H9 (cell line): ENCODE data around the gene ANKRD55. TPM values are rescaled to one million over a fixed set of nuclear protein-coding genes. Genes with fewer than 3 reads are reported as not detected.

ENCODE experiments used
- DNase-seq: peaks from one replicate; pipeline ENCODE4 v3.0.0-alpha.2; 2017
- H2AFZ ChIP-seq: one replicate; pipeline ENCODE4 v1.6.1; 2013; ENCODE audit warnings: mild to moderate bottlenecking, low read length, control low read depth, moderate library complexity
- H2AK5ac ChIP-seq: 2 replicates; pipeline ENCODE4 v1.6.1; 2013; ENCODE audit warnings: low read length, control low read depth, mixed read lengths; ENCODE audit not compliant: insufficient read length
- H2BK120ac ChIP-seq: one replicate; pipeline ENCODE4 v1.6.1; 2013; ENCODE audit warnings: low read depth, mild to moderate bottlenecking, low read length, control low read depth, inconsistent platforms; ENCODE audit not compliant: poor library complexity, severe bottlenecking
- H2BK12ac ChIP-seq: 2 replicates; pipeline ENCODE4 v1.6.1; 2013; ENCODE audit warnings: low read length, control low read depth, mixed read lengths, low read depth; ENCODE audit not compliant: insufficient read length
- H2BK15ac ChIP-seq: 2 replicates; pipeline ENCODE4 v1.6.1; 2013; ENCODE audit warnings: low read depth, low read length, control low read depth
- H2BK20ac ChIP-seq: one replicate; pipeline ENCODE4 v1.6.1; 2013; ENCODE audit warnings: low read depth, mild to moderate bottlenecking, low read length, control low read depth, inconsistent platforms; ENCODE audit not compliant: poor library complexity, severe bottlenecking
- H2BK5ac ChIP-seq: 2 replicates; pipeline ENCODE4 v1.6.1; 2013; ENCODE audit warnings: low read length, control low read depth, mixed read lengths; ENCODE audit not compliant: insufficient read length
- H3K14ac ChIP-seq: 2 replicates; pipeline ENCODE4 v1.6.1; 2013; ENCODE audit warnings: low read length, control low read depth; ENCODE audit not compliant: insufficient read depth
- H3K18ac ChIP-seq: 2 replicates; pipeline ENCODE4 v1.6.1; 2013; ENCODE audit warnings: low read depth, mild to moderate bottlenecking, mixed read lengths, low read length, control low read depth; ENCODE audit not compliant: insufficient read length
- H3K23ac ChIP-seq: 2 replicates; pipeline ENCODE4 v1.6.1; 2013; ENCODE audit warnings: low read length, control low read depth, mixed read lengths, low read depth; ENCODE audit not compliant: insufficient read length
- H3K23me2 ChIP-seq: 2 replicates; pipeline ENCODE4 v1.6.1; 2013; ENCODE audit warnings: low read depth, mild to moderate bottlenecking, mixed read lengths, low read length, control low read depth; ENCODE audit not compliant: insufficient read length, poor library complexity, severe bottlenecking
- H3K27ac ChIP-seq: 2 replicates; pipeline ENCODE4 v1.5.1; 2013; ENCODE audit warnings: low read length, control low read depth, mixed read lengths, low read depth; ENCODE audit not compliant: insufficient read length
- H3K27me3 ChIP-seq: 2 replicates; pipeline ENCODE4 v1.6.1; 2013; ENCODE audit warnings: low read length, control low read depth, inconsistent platforms; ENCODE audit not compliant: insufficient read depth
- H3K4ac ChIP-seq: 2 replicates; pipeline ENCODE4 v1.6.1; 2013; ENCODE audit warnings: low read depth, mild to moderate bottlenecking, control low read depth, inconsistent platforms, low read length, moderate library complexity
- H3K4me1 ChIP-seq: 2 replicates; pipeline ENCODE4 v1.6.1; 2013; ENCODE audit warnings: low read length, control low read depth, inconsistent platforms; ENCODE audit not compliant: insufficient read depth
- H3K4me2 ChIP-seq: 2 replicates; pipeline ENCODE4 v1.6.1; 2013; ENCODE audit warnings: low read length, control low read depth, mixed read lengths; ENCODE audit not compliant: insufficient read length, insufficient read depth
- H3K56ac ChIP-seq: 2 replicates; pipeline ENCODE4 v1.6.1; 2013; ENCODE audit warnings: low read depth, mild to moderate bottlenecking, mixed read lengths, low read length, control low read depth; ENCODE audit not compliant: insufficient read length
- H3K79me1 ChIP-seq: 2 replicates; pipeline ENCODE4 v1.6.1; 2013; ENCODE audit warnings: low read depth, mild to moderate bottlenecking, moderate library complexity, low read length, control low read depth, inconsistent platforms; ENCODE audit not compliant: insufficient read depth, poor library complexity, severe bottlenecking
- H3K79me2 ChIP-seq: 2 replicates; pipeline ENCODE4 v1.6.1; 2013; ENCODE audit warnings: low read length, control low read depth, inconsistent platforms; ENCODE audit not compliant: insufficient read depth
- H3K9ac ChIP-seq: 2 replicates; pipeline ENCODE4 v1.6.1; 2013; ENCODE audit warnings: low read length, control low read depth, mixed read lengths; ENCODE audit not compliant: insufficient read length; ENCODE audit errors: extremely low read depth
- H3K9me3 ChIP-seq: one replicate; pipeline ENCODE4 v1.6.1; 2013; ENCODE audit warnings: low read depth, low read length, inconsistent platforms; ENCODE audit not compliant: control insufficient read depth
- H3T11ph ChIP-seq: one replicate; pipeline ENCODE4 v1.6.1; 2013; ENCODE audit warnings: mild to moderate bottlenecking, low read length, control low read depth, inconsistent platforms
- H4K20me1 ChIP-seq: one replicate; pipeline ENCODE4 v1.6.1; 2013; ENCODE audit not compliant: control insufficient read depth, insufficient read length, insufficient read depth
- H4K5ac ChIP-seq: 2 replicates; pipeline ENCODE4 v1.6.1; 2013; ENCODE audit warnings: low read depth, mild to moderate bottlenecking, mixed read lengths, low read length, control low read depth; ENCODE audit not compliant: insufficient read length
- H4K8ac ChIP-seq: replicated peaks from 2 replicates; pipeline ENCODE4 v1.6.1; 2013; ENCODE audit warnings: low read length, control low read depth, mixed read lengths, low read depth; ENCODE audit not compliant: insufficient read length
- H4K91ac ChIP-seq: 2 replicates; pipeline ENCODE4 v1.6.1; 2013; ENCODE audit warnings: low read depth, mild to moderate bottlenecking, moderate library complexity, mixed read lengths, low read length, control low read depth; ENCODE audit not compliant: insufficient read length
- H3K27ac Mint-ChIP-seq, 3 experiments: 2 replicates in 2 of 3; 3 replicates in 1 of 3; pipeline ENCODE4 v1.8.0; 2020 to 2021; ENCODE audit warnings: mixed read lengths in 3 of 3, mild to moderate bottlenecking in 1 of 3, moderate library complexity in 1 of 3
- H3K27me3 Mint-ChIP-seq: 2 replicates; pipeline ENCODE4 v1.8.0; 2021; ENCODE audit warnings: low read depth, mild to moderate bottlenecking, moderate library complexity, mixed read lengths
- H3K36me3 Mint-ChIP-seq, 3 experiments: 2 replicates in 2 of 3; 3 replicates in 1 of 3; pipeline ENCODE4 v1.8.0; 2020 to 2021; ENCODE audit warnings: low read depth in 3 of 3, mixed read lengths in 3 of 3; ENCODE audit not compliant: insufficient read depth in 1 of 3
- H3K4me1 Mint-ChIP-seq, 2 experiments: 2 replicates each; pipeline ENCODE4 v1.8.0; 2020; ENCODE audit warnings: mixed read lengths in 2 of 2
- H3K4me3 Mint-ChIP-seq, 2 experiments: 2 replicates in 1 of 2; 3 replicates in 1 of 2; pipeline ENCODE4 v1.8.0; 2020 to 2021; ENCODE audit warnings: mild to moderate bottlenecking in 2 of 2, mixed read lengths in 2 of 2, moderate library complexity in 1 of 2
- H3K9me3 Mint-ChIP-seq, 2 experiments: 2 replicates in 1 of 2; 3 replicates in 1 of 2; pipeline ENCODE4 v1.8.0; 2020; ENCODE audit warnings: mild to moderate bottlenecking in 2 of 2, mixed read lengths in 2 of 2, moderate library complexity in 1 of 2
- WGBS: extraction: QIAGEN DNeasy Blood & Tissue Kit; methylation state at CpG from one replicate; pipeline ENCODE4 v1.1.7; 2013; ENCODE audit warnings: missing lambda C conversion rate, low lambda C conversion rate, mixed read lengths; ENCODE audit not compliant: insufficient read length; ENCODE audit errors: extremely low coverage; 5-methylcytosine and 5-hydroxymethylcytosine counted together
- total RNA-seq: library from RNA; stranded (reverse); gene quantifications from 2 replicates; pipeline ENCODE4 v1.2.1, GENCODE V29; 2021
- TF ChIP-seq, protein P1 (sequence below): fragments of 200-600 bp; sonication (generic); conservative IDR thresholded peaks from 3 replicates; pipeline ENCODE4 v1.8.0; 2021; ENCODE audit warnings: antibody characterized with exemption, mild to moderate bottlenecking

Gene ANKRD55
- total RNA-seq, 1 experiment from 2014 or later: not detected

DNA sequence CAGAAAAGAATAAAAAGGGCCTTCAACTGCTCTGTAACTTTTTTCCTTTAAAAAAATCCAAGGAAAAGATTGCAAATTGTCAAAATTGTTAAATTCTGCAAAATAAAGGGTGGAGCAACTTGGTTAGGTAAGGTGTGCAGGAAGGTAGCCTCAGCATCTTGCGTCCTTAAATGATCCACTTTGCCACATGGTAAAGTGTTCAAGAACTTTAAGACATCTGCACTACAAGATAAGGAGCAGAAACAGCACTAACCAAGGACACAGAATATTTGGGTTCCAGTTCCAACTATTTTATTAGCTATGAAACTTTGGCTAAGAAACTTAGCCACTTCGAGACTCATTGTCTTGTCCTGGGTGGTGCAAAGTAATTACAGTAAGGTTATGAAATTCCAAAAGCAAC lies 53.7 kb downstream of the ANKRD55 start:
- no peak overlapping the region for H2BK120ac ChIP-seq
- Mint-ChIP-seq H3K36me3 (no peaks in the 10 kb centered on the region; a peak in 1 of 7 replicates), H3K4me3 (no peak overlapping the region), H3K27ac (no peak overlapping the region), H3K27me3 (no peaks in the 10 kb centered on the region), H3K4me1 (peaks cover 12 to 19% of the 10 kb centered on the region in 2 experiments), H3K9me3 (no peaks in the 10 kb centered on the region)
- no peaks in the 10 kb centered on the region for H3K23me2 ChIP-seq
- H3K4me1 ChIP-seq: peaks cover 6% of the 10 kb centered on the region; the same call in 1 of the 2 replicates
- no peak overlapping the region for H2AFZ ChIP-seq
- no peak overlapping the region for H3K4ac ChIP-seq
- H3K18ac ChIP-seq: no peak overlapping the region
- no peak overlapping the region for H3K14ac ChIP-seq
- H4K5ac ChIP-seq: no peak overlapping the region
- no peak overlapping the region for H3K27ac ChIP-seq
- H3K4me2 ChIP-seq: no peak overlapping the region
- no peaks in the 10 kb centered on the region for H3K79me2 ChIP-seq
- H2BK12ac ChIP-seq: no peak overlapping the region
- H3K23ac ChIP-seq: no peak overlapping the region
- H3K56ac ChIP-seq: no peak overlapping the region
- WGBS: no CpG with 5 or more reads among the region's 2 CpGs
- H2BK20ac ChIP-seq: no peak overlapping the region
- H2BK5ac ChIP-seq: no peak overlapping the region
- H3K9me3 ChIP-seq: no peaks in the 10 kb centered on the region
- no peak overlapping the region for H2BK15ac ChIP-seq
- no peaks in the 10 kb centered on the region for H4K20me1 ChIP-seq
- H3K79me1 ChIP-seq: no peaks in the 10 kb centered on the region
- DNase-seq: no peak
- TF ChIP-seq, protein P1, sequence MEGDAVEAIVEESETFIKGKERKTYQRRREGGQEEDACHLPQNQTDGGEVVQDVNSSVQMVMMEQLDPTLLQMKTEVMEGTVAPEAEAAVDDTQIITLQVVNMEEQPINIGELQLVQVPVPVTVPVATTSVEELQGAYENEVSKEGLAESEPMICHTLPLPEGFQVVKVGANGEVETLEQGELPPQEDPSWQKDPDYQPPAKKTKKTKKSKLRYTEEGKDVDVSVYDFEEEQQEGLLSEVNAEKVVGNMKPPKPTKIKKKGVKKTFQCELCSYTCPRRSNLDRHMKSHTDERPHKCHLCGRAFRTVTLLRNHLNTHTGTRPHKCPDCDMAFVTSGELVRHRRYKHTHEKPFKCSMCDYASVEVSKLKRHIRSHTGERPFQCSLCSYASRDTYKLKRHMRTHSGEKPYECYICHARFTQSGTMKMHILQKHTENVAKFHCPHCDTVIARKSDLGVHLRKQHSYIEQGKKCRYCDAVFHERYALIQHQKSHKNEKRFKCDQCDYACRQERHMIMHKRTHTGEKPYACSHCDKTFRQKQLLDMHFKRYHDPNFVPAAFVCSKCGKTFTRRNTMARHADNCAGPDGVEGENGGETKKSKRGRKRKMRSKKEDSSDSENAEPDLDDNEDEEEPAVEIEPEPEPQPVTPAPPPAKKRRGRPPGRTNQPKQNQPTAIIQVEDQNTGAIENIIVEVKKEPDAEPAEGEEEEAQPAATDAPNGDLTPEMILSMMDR: no peak
- no peak overlapping the region for H2AK5ac ChIP-seq
- no peaks in the 10 kb centered on the region for H3K27me3 ChIP-seq
- H4K8ac ChIP-seq: no peak overlapping the region
- no peak overlapping the region for H3T11ph ChIP-seq
- no peak overlapping the region for H3K9ac ChIP-seq
- H4K91ac ChIP-seq: no peak overlapping the region
